Stimulated activated CD8-positive, alpha-beta memory T cell treated with anti-CD3 and anti-CD28 coated beads, Interleukin-15, amount 100 ng/mL, for 1 hour (primary cell): ENCODE data around the gene STK40.

Experiments used
- DNase-seq: peaks from one replicate; pipeline ENCODE4 v3.0.0-alpha.2; 2020; ENCODE audit warnings: low read depth

Gene STK40

GRCh38 chr1:36309397-36309796 lies 76.3 kb downstream of the STK40 start:
- no peak for DNase-seq

- no peak for DNase-seq
Observed at GRCh38 chr1:36307601-36308330, 78.0 kb downstream of the STK40 start.

DNA sequence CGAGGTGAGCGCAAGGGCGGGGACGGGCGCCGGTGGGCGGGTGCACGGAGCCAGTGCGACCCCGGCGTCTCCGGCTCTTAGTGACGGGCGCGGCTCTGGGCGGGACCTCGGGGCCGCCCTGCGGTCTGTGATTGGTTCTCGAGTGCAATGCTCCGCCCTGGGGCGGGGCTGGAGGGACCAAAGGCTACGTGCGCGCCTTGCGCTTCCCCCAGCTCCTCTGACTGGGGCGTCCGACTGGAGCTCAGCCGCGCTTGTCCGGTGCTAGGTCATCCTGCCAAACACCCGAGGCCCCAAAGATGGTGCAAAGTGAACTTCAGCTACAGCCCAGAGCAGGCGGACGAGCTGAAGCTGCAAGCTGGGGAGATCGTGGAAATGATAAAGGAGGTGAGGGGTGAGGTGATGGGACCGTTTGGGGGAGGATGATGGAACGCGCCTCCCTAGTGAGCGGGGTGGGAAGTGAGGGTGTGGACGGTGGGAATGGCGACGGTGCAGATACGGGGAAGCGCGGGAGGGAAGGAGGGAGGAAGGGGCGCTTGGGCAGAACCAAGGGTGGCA lies 78.7 kb downstream of the STK40 start:
- DNase-seq, result peak; percentile 81

DNA sequence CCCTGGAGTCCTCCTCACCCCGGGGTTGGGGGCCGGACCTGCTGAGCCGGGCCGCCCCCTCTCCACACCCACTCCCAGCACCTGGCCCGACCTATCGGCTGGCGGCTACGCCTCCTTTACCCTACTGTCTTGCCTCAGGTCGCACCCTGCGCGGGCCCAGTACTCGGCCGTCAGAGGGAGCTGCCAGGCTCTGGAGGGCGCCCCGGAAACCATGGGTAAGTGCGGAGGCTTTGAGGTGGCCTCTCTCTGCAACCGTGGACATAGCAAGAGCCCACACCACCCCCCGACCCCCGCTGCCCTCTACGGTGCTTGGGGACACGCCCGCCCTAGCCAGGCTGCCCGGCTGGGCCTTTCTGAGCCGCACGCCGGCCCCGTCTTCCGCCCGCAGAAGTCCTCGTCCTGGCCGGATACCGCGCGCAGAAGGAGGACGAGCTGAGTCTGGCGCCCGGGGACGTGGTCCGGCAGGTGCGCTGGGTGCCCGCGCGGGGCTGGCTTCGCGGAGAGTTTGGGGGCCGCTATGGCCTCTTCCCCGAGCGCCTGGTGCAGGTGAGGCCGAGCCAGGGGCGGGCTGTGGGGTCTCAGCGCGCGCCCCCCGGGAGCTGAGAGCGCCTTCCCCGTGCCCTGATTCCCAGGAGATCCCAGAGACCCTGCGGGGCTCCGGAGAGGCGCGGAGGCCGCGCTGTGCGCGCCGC lies 79.4 kb downstream of the STK40 start, which contains the start of gene SH3D21:
Gene SH3D21, plus strand, starts transcription at position 159 of the 692 bp plus-strand sequence. Its CDS starts 53 bp downstream, at position 212.
- no peak for DNase-seq

DNA sequence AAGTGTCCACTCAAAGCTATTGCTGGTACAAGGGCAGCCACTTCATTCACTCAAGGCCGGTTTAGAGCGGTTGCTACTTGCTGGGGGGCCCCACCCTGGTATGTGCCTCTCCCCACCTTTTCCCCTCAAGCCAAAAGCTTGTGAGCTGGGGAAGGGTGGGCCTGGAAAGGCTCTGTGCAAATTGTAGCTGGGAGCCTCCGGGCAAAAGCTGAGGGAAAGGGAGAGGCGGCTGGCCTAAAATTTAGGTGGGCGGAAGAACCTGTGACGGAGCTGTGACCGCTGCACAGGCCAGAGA lies 79.9 kb downstream of the STK40 start:
- no peak for DNase-seq

GRCh38 chr1:36304970-36305914 lies 80.5 kb downstream of the STK40 start:
- DNase-seq, result no peak

DNA sequence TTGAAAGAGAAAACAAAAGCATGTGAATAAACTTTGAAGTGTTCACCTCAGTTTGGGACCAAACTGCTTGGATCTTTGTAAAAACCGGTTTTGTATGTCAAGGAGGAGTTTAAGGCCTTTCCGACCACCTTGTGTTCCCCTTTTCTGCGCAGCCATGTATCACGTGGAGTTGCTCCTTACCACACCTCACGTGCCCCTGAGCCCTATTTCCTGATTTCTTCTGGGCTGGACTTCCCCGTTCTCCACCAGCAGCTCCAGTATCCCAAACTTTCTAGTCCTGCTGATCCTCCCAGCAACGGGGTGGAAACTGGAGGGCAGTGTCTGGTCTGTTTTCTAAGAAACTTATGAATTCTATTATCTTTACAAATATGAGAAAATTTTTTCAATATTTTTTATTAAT lies 81.2 kb downstream of the STK40 start:
- no peak for DNase-seq

DNA sequence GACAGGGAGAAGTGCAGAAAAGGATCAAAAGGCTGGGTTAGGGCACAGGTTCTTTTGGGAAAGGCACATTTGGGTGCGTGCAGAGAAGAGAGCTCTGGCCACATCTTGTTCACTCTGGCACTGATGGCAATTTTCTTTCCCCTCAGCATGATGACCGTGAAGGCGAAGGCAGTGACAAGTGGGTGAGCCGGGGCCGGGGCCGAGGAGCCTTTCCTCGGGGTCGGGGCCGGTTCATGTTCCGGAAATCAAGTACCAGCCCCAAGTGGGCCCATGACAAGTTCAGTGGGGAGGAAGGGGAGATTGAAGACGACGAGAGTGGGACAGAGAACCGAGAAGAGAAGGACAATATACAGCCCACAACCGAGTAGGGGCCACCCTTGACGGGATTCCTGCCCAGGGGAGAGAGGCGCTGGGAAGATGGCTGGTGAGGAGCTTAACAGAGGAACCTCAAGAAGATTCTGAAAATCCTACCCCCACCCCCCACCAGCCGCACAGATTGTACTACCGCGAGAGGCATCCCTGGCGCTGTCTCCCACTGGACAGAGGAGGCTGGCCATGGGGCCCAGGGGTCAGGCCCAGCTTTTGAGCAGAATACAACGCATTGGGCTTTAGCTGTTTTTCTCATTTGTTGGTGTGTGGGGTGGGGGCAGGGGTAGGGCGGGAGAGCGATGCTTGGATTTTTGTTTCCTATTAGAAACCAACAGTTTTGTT lies 81.9 kb downstream of the STK40 start:
- DNase-seq, result no peak

DNA sequence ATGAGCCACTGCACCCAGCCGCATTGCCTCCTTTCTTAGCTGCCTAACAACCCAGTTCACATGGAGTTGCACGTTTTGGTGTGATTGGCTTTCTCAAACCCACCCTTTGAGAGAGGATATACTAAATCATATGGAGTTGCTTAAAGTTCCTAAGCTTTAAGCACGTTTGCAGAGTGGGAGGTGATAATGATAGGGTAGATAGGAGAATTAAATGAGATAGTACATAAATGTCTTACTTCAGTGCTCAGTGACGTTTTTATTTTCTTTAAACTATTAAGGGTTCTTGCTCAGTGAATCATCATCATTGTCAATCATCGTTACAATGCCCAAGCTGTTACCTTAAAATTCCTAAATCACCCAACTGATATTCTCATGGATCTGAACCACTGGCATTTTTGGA lies 82.5 kb downstream of the STK40 start:
- DNase-seq, result no peak

DNA sequence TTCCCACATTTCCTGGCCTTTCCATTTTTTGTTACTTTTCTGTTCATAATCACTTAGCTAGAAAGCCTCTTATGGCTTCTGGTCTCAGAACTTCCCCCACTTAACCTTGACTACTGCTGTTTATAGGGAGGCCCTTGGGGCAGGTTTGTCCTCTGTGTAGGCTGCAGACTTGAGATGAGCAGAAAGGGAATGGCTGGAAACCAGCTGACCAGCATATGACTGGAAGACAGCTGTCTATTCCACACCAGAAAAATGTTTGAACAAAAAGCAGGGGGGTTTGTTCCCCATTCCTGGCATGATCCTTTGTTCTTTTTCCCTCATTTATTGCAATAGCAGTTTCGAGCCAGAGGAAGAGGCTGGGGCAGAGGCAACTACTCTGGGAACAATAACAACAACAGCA lies 84.5 kb downstream of the STK40 start:
- no peak for DNase-seq

- no peak for DNase-seq
Observed at GRCh38 chr1:36300526-36300925, 85.2 kb downstream of the STK40 start.

- no peak for DNase-seq
Observed at GRCh38 chr1:36298640-36299039, 87.1 kb downstream of the STK40 start.

DNA sequence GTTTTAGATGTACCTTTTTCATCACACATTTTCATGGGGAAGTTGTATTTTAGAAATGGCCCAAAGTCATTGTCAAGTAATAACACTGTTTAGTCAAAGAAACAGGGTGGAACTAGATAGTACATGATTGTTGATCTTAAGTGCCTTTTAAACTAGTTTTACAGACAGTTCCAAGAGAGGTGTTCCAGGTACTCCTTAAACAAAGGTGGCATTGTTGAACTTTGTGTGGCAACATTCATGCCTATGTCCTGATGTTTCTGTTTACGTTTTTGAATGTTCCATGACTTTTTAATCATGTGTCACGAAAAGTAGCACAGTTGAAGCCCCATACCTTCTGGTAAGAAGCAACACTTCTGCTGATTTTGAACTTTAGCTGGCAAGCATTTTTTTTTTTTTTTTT lies 88.7 kb downstream of the STK40 start:
- DNase-seq, result no peak

DNA sequence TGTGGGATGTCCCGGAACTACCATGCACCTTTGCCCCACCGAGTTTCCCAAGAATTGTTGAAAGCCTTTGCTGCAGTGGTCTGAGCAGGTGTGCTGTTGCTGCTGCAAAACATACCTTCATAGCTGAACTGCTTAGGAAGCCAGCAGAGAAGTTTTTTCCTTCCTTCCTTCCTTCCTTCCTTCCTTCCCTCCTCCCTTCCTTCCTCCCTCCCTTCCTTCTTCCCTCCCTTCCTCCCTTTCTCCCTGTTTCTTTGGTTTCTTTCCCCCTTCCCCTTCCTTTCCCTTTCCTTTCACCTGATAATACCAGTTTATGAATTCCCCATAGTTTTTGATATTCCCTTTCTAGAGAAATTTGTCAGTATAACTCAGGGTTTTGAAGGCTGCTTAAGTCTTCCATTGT lies 90.3 kb downstream of the STK40 start:
- no peak for DNase-seq
